Activated naive CD4-positive, alpha-beta T cell treated with anti-CD3 and anti-CD28 coated beads, Interleukin-2, amount 50 U/mL, for 72 hours (primary cell): ENCODE results near the gene ETV6. TPM values are rescaled to one million over a fixed set of nuclear protein-coding genes. Genes with fewer than 3 reads are reported as not detected.
A peak's percentile ranks its signal among the peaks of the same experiment; 100 is the strongest.
"Not testable (repeated sequence)": the region's sequence is repeated elsewhere in the genome, so short reads cannot be mapped to it uniquely, and the experiment has no call there.

Experiments
- ATAC-seq, 2 donors: fragments of 150-1000 bp; cut with Tn5 transposase; 2 replicates each; pipeline ENCODE4 v1.10.0; 2021; ENCODE audit warnings: mild to moderate bottlenecking in 2 of 2, moderate library complexity in 2 of 2
- DNase-seq, 2 donors: peaks; one replicate each; pipeline ENCODE4 v3.0.0; 2021 to 2022; ENCODE audit warnings: low spot score in 2 of 2
- H3K27ac Mint-ChIP-seq, 2 donors: one replicate each; pipeline ENCODE4 v1.8.0; 2022; ENCODE audit warnings: mild to moderate bottlenecking in 2 of 2, mixed read lengths in 2 of 2
- H3K36me3 Mint-ChIP-seq, 2 donors: one replicate each; pipeline ENCODE4 v1.8.0; 2022; ENCODE audit warnings: mixed read lengths in 2 of 2
- H3K9me3 Mint-ChIP-seq, 2 donors: one replicate each; pipeline ENCODE4 v1.8.0; 2022; ENCODE audit warnings: mixed read lengths in 2 of 2
- total RNA-seq, 2 donors: library from RNA; stranded (reverse); gene quantifications; one replicate each; pipeline ENCODE4 v1.2.3, GENCODE V29; 2022

The ETV6 gene
- total RNA-seq, 2 donors from 2014 or later, result 15.2 to 80.7 TPM

DNA sequence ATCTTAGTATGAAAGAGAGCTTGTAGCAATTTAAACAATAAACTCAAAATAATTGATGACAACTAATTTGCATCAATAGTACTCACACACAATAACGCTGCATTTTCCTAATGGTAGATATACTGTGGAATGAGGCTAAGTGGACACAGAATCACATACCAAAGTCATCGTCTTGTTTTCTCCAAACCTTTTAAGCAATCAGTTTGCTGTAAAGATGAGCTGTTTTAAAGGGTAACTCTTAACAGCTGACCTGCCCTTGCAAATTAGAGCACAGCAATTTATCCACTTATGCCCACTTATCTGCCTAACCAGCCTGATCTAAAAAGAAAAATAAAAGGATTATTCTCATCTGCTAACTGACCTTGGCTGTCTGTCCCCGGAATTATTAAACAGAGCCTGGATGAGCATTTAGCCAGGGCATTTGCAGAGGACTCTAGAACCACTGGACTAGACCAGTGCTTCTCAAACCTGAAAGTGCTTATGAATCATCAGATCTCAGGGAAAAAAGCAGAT is 247.0 kb downstream of the ETV6 start:
- Mint-ChIP-seq H3K27ac (peak overlapping the region in 1 of 2 donors; percentile 12), H3K9me3 (peaks cover 0 to 5% of the 10 kb centered on the region in 2 donors), H3K36me3 (peaks cover 14 to 50% of the 10 kb centered on the region in 2 donors)
- no peak for DNase-seq
- ATAC-seq, result no peak

- no peak for DNase-seq
- Mint-ChIP-seq H3K36me3 (peaks cover 7 to 37% of the 10 kb centered on the region in 2 donors), H3K9me3 (peaks cover 0 to 5% of the 10 kb centered on the region in 2 donors), H3K27ac (no peak overlapping the region)
- no peak for ATAC-seq
Observed at GRCh38 chr12:11897923-11898322, 248.4 kb downstream of the ETV6 start.

DNA sequence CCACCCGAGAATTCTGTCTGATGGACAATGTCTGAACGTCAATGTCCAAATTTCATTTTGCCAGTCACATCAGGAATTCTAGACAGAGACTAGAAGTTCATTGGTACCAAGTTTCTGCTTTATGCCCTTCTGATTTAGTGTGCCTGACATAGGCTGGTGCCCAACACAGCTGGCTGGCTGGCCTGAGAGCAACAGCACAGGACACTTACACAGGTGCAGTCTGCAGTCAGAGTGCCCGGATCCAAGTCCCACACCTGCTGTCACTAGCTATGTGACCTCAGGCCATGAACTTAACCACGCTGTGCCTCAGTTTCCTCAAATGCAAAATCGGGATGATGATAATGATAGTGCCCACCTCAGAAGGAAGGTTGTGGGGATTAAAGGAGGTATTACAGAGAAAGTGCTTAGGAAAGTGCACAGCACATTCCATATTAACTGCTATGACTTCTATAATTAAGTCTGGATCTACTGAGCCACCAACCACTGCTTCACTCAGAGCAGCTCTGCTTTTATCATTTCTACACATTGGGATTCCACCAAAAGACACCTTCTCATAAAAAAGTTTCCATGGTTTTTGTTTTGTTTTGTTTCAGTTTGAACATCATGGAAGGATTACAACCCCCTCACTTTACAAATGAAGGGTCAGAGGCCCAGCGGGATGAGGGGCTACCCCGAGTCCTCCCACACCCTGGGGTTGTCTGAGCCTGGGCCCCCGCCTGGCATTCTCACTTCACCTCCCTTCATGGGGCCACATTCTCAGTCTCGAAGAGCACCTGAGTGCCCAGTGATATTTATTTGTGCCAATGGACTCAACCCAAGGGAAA is 252.4 kb downstream of the ETV6 start:
- peaks cover 15 to 46% of the 10 kb centered on the region in 2 donors for H3K36me3 Mint-ChIP-seq
- peak; percentile 85 to 86 for ATAC-seq
- DNase-seq, result peak in 1 of 2 donors; percentile 45
- H3K9me3 Mint-ChIP-seq, result peaks cover 6 to 30% of the 10 kb centered on the region in 2 donors
- H3K27ac Mint-ChIP-seq, result peak overlapping the region; percentile 66 to 82

GRCh38 chr12:11902525-11902875 is 253.0 kb downstream of the ETV6 start:
- DNase-seq (no peak), ATAC-seq (peak; percentile 45 to 63)
- Mint-ChIP-seq H3K27ac (peak overlapping the region; percentile 66 to 82), H3K9me3 (peaks cover 6 to 33% of the 10 kb centered on the region in 2 donors), H3K36me3 (peaks cover 15 to 47% of the 10 kb centered on the region in 2 donors)

GRCh38 chr12:11904124-11904523 is 254.7 kb downstream of the ETV6 start:
- Mint-ChIP-seq H3K27ac (no peak overlapping the region), H3K9me3 (peaks cover 10 to 43% of the 10 kb centered on the region in 2 donors), H3K36me3 (peaks cover 22 to 60% of the 10 kb centered on the region in 2 donors)
- DNase-seq (no peak), ATAC-seq (no peak)

DNA sequence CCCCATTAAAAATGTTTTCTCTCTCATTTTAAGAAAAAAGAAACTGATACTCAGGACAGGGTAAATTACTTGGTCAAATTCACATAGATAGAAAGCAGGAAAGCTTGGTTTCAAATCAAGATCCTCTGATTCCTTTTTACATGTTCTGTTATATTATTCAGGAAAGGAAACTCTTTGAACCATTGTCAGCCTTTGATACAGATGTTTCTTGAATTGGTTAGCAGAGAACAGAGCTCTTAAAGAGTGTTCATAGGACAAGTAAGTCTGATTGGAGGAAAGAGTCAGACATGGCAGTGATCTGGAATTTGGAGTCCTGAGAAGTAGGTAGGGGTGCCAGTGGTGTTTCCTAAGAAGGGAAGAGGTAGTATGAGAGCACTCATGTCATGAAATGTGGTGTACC is 256.1 kb downstream of the ETV6 start:
- Mint-ChIP-seq H3K9me3 (peaks cover 14 to 46% of the 10 kb centered on the region in 2 donors), H3K36me3 (peaks cover 33 to 66% of the 10 kb centered on the region in 2 donors), H3K27ac (peak overlapping the region in 1 of 2 donors; percentile 1)
- ATAC-seq, result no peak
- DNase-seq, result no peak

- DNase-seq (no peak), ATAC-seq (no peak)
- H3K36me3 Mint-ChIP-seq, result peaks cover 34 to 68% of the 10 kb centered on the region in 2 donors
- no peak overlapping the region for H3K27ac Mint-ChIP-seq
- peaks cover 14 to 47% of the 10 kb centered on the region in 2 donors for H3K9me3 Mint-ChIP-seq
Observed at GRCh38 chr12:11906286-11906935, 256.9 kb downstream of the ETV6 start.

DNA sequence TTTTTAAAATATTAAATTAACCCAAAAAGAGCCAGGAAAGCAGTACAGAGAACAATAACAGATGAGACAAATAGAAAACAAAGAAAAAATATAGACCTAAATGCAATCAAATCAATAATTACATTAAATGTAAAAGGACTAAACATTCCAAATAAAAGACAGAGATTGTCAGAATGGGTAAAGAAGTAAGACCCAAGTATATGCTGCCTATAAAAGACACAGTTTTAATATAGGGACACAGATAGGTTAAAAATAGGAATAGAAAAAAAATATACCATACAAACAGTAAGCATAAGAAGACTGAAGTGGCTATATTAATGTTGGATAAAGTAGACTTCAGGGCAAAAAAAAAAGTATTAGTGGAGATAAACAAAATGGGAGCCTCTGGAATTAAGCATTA is 258.2 kb downstream of the ETV6 start:
- no peak overlapping the region for H3K27ac Mint-ChIP-seq
- DNase-seq, result no peak
- H3K36me3 Mint-ChIP-seq, result peaks cover 41 to 80% of the 10 kb centered on the region in 2 donors
- ATAC-seq, result no peak
- peaks cover 14 to 56% of the 10 kb centered on the region in 2 donors for H3K9me3 Mint-ChIP-seq

GRCh38 chr12:11909406-11909805 is 259.9 kb downstream of the ETV6 start:
- not testable (repeated sequence) for DNase-seq, ATAC-seq, H3K27ac Mint-ChIP-seq
- peaks cover 41 to 65% of the 10 kb centered on the region in 2 donors for H3K36me3 Mint-ChIP-seq
- peaks cover 14 to 46% of the 10 kb centered on the region in 2 donors for H3K9me3 Mint-ChIP-seq

DNA sequence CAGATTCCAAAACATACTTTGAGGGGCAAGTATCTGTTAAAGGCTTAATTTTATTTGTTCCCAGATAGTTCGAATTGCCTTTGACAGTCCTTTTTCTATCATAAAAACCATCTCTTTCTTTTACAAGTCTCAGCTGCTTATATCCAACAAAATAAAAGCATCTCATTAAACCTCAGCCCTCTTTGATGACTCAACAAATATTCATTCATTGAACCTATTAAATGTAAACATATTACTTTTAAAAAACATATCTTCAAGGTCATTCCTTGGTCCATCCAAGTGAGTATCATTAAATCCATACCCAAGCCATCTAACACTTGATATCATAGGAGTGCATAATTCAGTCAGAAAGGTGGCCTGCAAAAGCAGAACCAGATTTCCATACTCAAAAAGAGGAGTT is 266.6 kb downstream of the ETV6 start:
- DNase-seq (no peak), ATAC-seq (no peak)
- no peak overlapping the region for H3K27ac Mint-ChIP-seq
- peaks cover 7 to 12% of the 10 kb centered on the region in 2 donors for H3K36me3 Mint-ChIP-seq
- H3K9me3 Mint-ChIP-seq, result peaks cover 0 to 15% of the 10 kb centered on the region in 2 donors

DNA sequence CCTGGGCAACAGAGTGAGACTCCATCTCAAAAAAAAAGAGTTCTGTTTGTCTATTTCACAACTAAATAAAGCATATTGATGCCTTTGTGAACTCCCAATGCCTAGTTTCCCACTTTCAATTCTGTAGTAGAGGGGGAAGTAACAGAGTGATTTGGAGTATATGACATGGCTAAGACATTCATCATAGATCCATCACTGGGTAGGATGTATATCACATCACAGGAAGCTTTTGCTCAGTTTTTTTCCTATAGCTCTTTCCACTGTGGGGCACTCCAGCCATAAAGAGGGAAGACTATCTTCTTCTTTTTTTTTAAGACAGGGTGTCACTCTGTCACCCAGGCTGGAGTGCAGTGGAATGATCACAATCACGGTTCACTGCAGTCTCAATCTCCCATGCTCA is 267.3 kb downstream of the ETV6 start:
- H3K27ac Mint-ChIP-seq, result no peak overlapping the region

GRCh38 chr12:11917501-11917900 is 268.0 kb downstream of the ETV6 start:
- Mint-ChIP-seq H3K27ac (peak overlapping the region in 1 of 2 donors; percentile 7), H3K36me3 (peaks cover 0 to 5% of the 10 kb centered on the region in 2 donors)
- no peak for DNase-seq

More for the DNA sequence above, 267.3 kb downstream of the ETV6 start:
- Mint-ChIP-seq H3K36me3 (peaks cover 5 to 8% of the 10 kb centered on the region in 2 donors), H3K9me3 (peaks cover 0 to 13% of the 10 kb centered on the region in 2 donors)
- peak; percentile 7 to 26 for ATAC-seq
- DNase-seq, result no peak

GRCh38 chr12:11920231-11920630 is 270.8 kb downstream of the ETV6 start:
- no peak for ATAC-seq
- DNase-seq, result no peak
- H3K36me3 Mint-ChIP-seq, result peaks cover 0 to 4% of the 10 kb centered on the region in 2 donors
- H3K9me3 Mint-ChIP-seq, result peaks cover 0 to 6% of the 10 kb centered on the region in 2 donors
- no peak overlapping the region for H3K27ac Mint-ChIP-seq

More at GRCh38 chr12:11917501-11917900, 268.0 kb downstream of the ETV6 start:
- no peak for ATAC-seq
- H3K9me3 Mint-ChIP-seq, result peaks cover 0 to 6% of the 10 kb centered on the region in 2 donors

DNA sequence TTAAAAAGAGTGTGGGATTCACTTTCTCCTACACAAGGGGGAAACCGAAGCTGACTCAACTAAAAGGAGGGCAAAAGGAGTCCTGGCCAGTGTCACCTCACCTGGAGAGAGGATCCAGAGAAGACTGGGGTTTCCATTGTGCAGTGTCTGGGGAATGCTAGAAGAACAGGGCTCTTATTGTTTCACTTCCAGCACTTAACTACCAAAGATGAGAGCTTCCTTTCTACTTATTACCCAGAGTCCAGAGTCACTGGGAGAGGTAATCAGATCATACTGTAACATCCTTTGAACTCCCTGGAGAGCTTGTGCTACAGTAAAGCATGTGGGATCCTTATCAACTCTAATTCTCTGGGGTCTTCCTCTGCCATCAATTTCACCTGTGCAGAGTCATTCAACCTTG is 272.9 kb downstream of the ETV6 start:
- no peak for DNase-seq
- no peak overlapping the region for H3K27ac Mint-ChIP-seq
- ATAC-seq, result no peak
- peaks cover 0 to 4% of the 10 kb centered on the region in 2 donors for H3K36me3 Mint-ChIP-seq
- peaks cover 0 to 6% of the 10 kb centered on the region in 2 donors for H3K9me3 Mint-ChIP-seq

DNA sequence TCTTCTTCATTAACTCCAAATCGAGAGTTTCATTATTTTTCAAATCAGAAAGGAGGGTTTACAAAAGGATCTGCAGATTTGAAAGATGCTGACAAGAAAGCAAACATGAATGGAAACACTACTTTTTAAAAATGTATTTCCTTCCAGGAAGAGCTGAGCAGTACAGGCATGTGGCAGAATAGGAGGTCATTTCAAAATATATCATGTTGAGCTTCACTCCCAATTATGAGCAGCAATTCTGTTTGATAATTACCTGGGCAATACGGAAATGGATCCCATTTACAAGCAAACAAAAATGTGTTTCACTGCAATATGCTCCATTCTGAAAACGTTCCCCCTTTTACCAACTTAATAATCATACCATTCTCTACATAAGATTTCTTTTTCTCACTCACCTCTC is 273.6 kb downstream of the ETV6 start:
- DNase-seq, result no peak
- H3K36me3 Mint-ChIP-seq, result peaks cover 0 to 4% of the 10 kb centered on the region in 2 donors
- H3K9me3 Mint-ChIP-seq, result peaks cover 0 to 5% of the 10 kb centered on the region in 2 donors

GRCh38 chr12:11927286-11927935 is 277.9 kb downstream of the ETV6 start:
- DNase-seq (no peak), ATAC-seq (no peak)
- Mint-ChIP-seq H3K9me3 (no peaks in the 10 kb centered on the region), H3K36me3 (peaks cover 0 to 5% of the 10 kb centered on the region in 2 donors), H3K27ac (no peak overlapping the region)

More for the DNA sequence above, 273.6 kb downstream of the ETV6 start:
- ATAC-seq, result no peak
- H3K27ac Mint-ChIP-seq, result no peak overlapping the region
